ENCODE results near the gene CD180. TPM values are rescaled to one million over a fixed set of nuclear protein-coding genes. Genes with fewer than 3 reads are reported as not detected.

Gene CD180
- total and polyA plus RNA-seq, 2 experiments from 2014 or later = not detected

DNA sequence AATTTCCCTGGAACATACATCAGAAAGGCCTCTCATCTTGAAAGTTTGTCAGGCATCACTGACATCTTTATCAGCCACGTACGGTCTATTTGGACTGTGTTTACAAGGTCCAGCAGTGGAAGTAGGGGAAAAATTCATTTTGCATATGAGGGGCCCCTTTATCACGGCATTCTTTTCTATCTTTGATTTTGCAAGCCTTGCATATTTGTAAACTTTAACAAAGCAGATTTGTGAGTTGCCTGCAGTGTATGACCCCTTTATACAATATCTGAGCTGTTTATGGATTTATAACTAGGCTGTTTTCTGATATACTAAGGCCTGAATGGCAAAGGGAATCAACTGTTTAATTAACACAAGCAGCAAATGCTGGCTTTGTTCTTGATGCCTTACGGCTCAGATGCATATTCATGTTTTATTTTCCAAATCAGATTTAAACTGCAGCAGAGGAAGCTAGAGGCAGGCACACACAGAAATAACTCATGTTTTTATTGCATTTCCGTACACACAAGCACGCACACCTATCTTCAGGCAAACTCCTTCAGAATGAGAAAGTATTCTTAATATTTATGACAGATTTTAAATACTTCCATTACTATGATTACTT lies 61.1 kb downstream of the CD180 start:
- no peak overlapping the region for H2AFZ ChIP-seq

DNA sequence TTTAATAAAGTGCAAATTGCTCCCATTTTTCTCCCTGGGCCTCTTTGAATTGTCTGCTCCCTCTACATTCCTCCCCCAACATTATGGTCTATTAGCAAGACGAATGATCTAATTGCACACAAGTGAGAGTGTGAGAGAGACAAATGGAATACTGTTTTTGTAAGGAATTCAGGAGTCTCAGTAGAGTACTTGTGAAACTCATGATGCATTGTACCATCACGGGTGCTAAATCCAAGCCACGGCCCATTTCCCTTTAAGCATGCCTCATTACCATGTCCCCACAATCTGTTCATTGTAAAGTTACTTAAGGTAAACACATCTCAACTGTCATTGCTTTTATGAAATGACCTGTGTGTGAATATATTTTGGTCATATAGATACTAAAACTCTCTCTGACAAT lies 62.8 kb downstream of the CD180 start:
- H3K27me3 ChIP-seq (replicated peaks; ENCODE audit: insufficient read depth) = no peaks in the 10 kb centered on the region
- no peak overlapping the region for H3K4me2 ChIP-seq (ENCODE audit: unreplicated experiment)
- H3K79me2 ChIP-seq (ENCODE audit: insufficient read depth) = no peaks in the 10 kb centered on the region
- 0 out of 2 replicates have a peak, but pooled peaks cover 4% of the 10 kb centered on the region for H3K36me3 ChIP-seq (ENCODE audit: low read depth)
- H3K4me1 ChIP-seq (ENCODE audit: insufficient read depth) = no peaks in the 10 kb centered on the region
- H4K20me1 ChIP-seq (ENCODE audit: insufficient read depth) = no peaks in the 10 kb centered on the region
- no peak overlapping the region for H2AFZ ChIP-seq
- TF ChIP-seq EZH2phosphoT487 (IDR thresholded peaks at IDR 0.05; ENCODE audit: insufficient read depth, low read depth) = no peak
- no peak for TF ChIP-seq EZH2 (IDR thresholded peaks at IDR 0.05; ENCODE audit: insufficient read depth, poor library complexity, severe bottlenecking)
- WGBS, 2 experiments (ENCODE audit: low coverage in 1 of 2, low lambda C conversion rate in 2 of 2, missing lambda C conversion rate in 2 of 2) = 65 to 81% methylated on average over 3 of the region's 3 CpGs
- H3K9ac ChIP-seq = no peak overlapping the region
- H3K27ac ChIP-seq = no peak overlapping the region
- no peak overlapping the region for H3K4me3 ChIP-seq
- no peak for DNase-seq
- in situ Hi-C loops (cut with MboI) = no loop called here
- no peaks in the 10 kb centered on the region for H3K9me3 ChIP-seq (ENCODE audit: low read depth)
- H3F3A ChIP-seq (ENCODE audit: insufficient read depth) = no peaks in the 10 kb centered on the region
- H3K9me2 ChIP-seq (ENCODE audit: insufficient read depth) = no peaks in the 10 kb centered on the region

More for the DNA sequence above, 61.1 kb downstream of the CD180 start:
- Histone ChIP-seq H3K79me2 (ENCODE audit: insufficient read depth) (no peaks in the 10 kb centered on the region), H3K36me3 (ENCODE audit: low read depth) (0 out of 2 replicates have a peak, but pooled peaks cover 4% of the 10 kb centered on the region), H4K20me1 (ENCODE audit: insufficient read depth) (no peaks in the 10 kb centered on the region), H3K9me3 (ENCODE audit: low read depth) (no peaks in the 10 kb centered on the region), H3K27ac (no peak overlapping the region), H3K9ac (no peak overlapping the region), H3F3A (ENCODE audit: insufficient read depth) (no peaks in the 10 kb centered on the region), H3K27me3 (replicated peaks; ENCODE audit: insufficient read depth) (no peaks in the 10 kb centered on the region), H3K4me3 (no peak overlapping the region), H3K9me2 (ENCODE audit: insufficient read depth) (no peaks in the 10 kb centered on the region), H3K4me1 (ENCODE audit: insufficient read depth) (no peaks in the 10 kb centered on the region), H3K4me2 (ENCODE audit: unreplicated experiment) (no peak overlapping the region)
- 90 to 95% methylated on average over 6 of the region's 6 CpGs for WGBS, 2 experiments (ENCODE audit: low coverage in 1 of 2, low lambda C conversion rate in 2 of 2, missing lambda C conversion rate in 2 of 2)
- DNase-seq = no peak
- in situ Hi-C loops (cut with MboI) = no loop called here
- TF ChIP-seq EZH2 (IDR thresholded peaks at IDR 0.05; ENCODE audit: insufficient read depth, poor library complexity, severe bottlenecking) (no peak), EZH2phosphoT487 (IDR thresholded peaks at IDR 0.05; ENCODE audit: insufficient read depth, low read depth) (no peak)

DNA sequence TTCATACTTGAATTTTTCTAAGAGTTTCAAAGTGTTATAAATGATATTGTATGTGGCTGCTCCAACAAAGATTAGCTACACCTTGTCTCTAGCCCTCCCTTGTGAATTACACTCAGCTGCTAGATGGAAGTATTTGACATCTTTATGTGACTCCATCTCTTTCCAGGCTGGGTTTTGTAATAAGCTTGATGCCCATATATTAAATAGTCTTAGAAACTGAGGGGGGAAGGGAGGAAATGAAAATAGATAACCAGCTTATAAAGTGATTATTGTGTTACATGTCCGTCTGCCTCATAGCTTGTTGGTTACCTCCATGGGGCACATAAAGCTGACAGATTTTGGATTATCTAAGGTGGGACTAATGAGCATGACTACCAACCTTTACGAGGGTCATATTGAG lies 63.4 kb downstream of the CD180 start:
- no peaks in the 10 kb centered on the region for H3K9me3 ChIP-seq (ENCODE audit: low read depth)
- no peaks in the 10 kb centered on the region for H4K20me1 ChIP-seq (ENCODE audit: insufficient read depth)
- no peak overlapping the region for H3K27ac ChIP-seq
- no peak for DNase-seq
- H3K27me3 ChIP-seq (replicated peaks; ENCODE audit: insufficient read depth) = no peaks in the 10 kb centered on the region
- H3F3A ChIP-seq (ENCODE audit: insufficient read depth) = no peaks in the 10 kb centered on the region
- 48 to 50% methylated on average over 2 of the region's 2 CpGs for WGBS, 2 experiments (ENCODE audit: low coverage in 1 of 2, low lambda C conversion rate in 2 of 2, missing lambda C conversion rate in 2 of 2)
- no peaks in the 10 kb centered on the region for H3K4me1 ChIP-seq (ENCODE audit: insufficient read depth)
- H3K79me2 ChIP-seq (ENCODE audit: insufficient read depth) = no peaks in the 10 kb centered on the region
- no peak overlapping the region for H2AFZ ChIP-seq
- no peak overlapping the region for H3K4me3 ChIP-seq
- H3K9ac ChIP-seq = no peak overlapping the region
- in situ Hi-C loops (cut with MboI) = no loop called here
- no peaks in the 10 kb centered on the region for H3K9me2 ChIP-seq (ENCODE audit: insufficient read depth)
- H3K36me3 ChIP-seq (ENCODE audit: low read depth) = 0 out of 2 replicates have a peak, but pooled peaks cover 4% of the 10 kb centered on the region
- no peak overlapping the region for H3K4me2 ChIP-seq (ENCODE audit: unreplicated experiment)
- TF ChIP-seq EZH2 (IDR thresholded peaks at IDR 0.05; ENCODE audit: insufficient read depth, poor library complexity, severe bottlenecking) = no peak
- no peak for TF ChIP-seq EZH2phosphoT487 (IDR thresholded peaks at IDR 0.05; ENCODE audit: insufficient read depth, low read depth)

DNA sequence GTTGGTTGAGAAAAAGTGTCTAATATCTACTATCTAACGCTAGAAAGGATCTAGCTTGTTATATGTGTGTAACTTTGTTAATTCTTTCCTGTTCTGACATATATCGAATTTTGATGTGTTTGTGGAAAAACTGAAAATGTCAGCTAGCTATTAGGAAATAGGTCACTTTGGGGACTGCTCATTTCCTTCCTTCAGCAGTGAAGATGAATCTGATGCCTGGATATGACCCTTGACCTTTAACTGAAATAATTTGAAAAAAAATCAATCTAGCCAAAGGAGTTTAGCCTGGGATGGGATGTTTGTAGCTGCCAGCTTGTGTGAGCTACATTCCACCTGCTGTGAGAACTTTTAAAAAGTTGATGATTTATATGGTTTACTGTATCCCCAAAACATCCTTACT lies 66.8 kb downstream of the CD180 start:
- H3K36me3 ChIP-seq (ENCODE audit: low read depth) = no peaks in the 10 kb centered on the region
- no peaks in the 10 kb centered on the region for H3K9me3 ChIP-seq (ENCODE audit: low read depth)
- no peak for DNase-seq
- no peak overlapping the region for H3K9ac ChIP-seq
- no peaks in the 10 kb centered on the region for H3F3A ChIP-seq (ENCODE audit: insufficient read depth)
- no peak for TF ChIP-seq EZH2 (IDR thresholded peaks at IDR 0.05; ENCODE audit: insufficient read depth, poor library complexity, severe bottlenecking)
- TF ChIP-seq EZH2phosphoT487 (IDR thresholded peaks at IDR 0.05; ENCODE audit: insufficient read depth, low read depth) = no peak
- no peak overlapping the region for H3K27ac ChIP-seq
- no peak overlapping the region for H2AFZ ChIP-seq
- no peaks in the 10 kb centered on the region for H4K20me1 ChIP-seq (ENCODE audit: insufficient read depth)
- no peaks in the 10 kb centered on the region for H3K4me1 ChIP-seq (ENCODE audit: insufficient read depth)
- in situ Hi-C loops (cut with MboI) = no loop called here
- WGBS, 2 experiments (ENCODE audit: low coverage in 1 of 2, low lambda C conversion rate in 2 of 2, missing lambda C conversion rate in 2 of 2) = 94 to 98% methylated on average over 2 of the region's 2 CpGs
- H3K27me3 ChIP-seq (replicated peaks; ENCODE audit: insufficient read depth) = no peaks in the 10 kb centered on the region
- no peak overlapping the region for H3K4me2 ChIP-seq (ENCODE audit: unreplicated experiment)
- no peak overlapping the region for H3K4me3 ChIP-seq
- no peaks in the 10 kb centered on the region for H3K79me2 ChIP-seq (ENCODE audit: insufficient read depth)
- no peaks in the 10 kb centered on the region for H3K9me2 ChIP-seq (ENCODE audit: insufficient read depth)
